Stomach (tissue), 9 donors: Measurements from ENCODE around the gene ULK4. TPM values are rescaled to one million over a fixed set of nuclear protein-coding genes. Genes with fewer than 3 reads are reported as not detected.

Experiments
- DNase-seq, 2 donors: peaks; one replicate each; pipeline versions ENCODE4 v3.0.0 to v3.0.0-alpha.2; 2013 to 2019
- H3K27ac ChIP-seq, 5 donors: fragments of 200-600 bp in 4 of 5; sonication (generic) in 4 of 5; one replicate each; pipeline ENCODE4 v1.5.1; 2013 to 2019; ENCODE audit warnings: mild to moderate bottlenecking in 1 of 5, moderate library complexity in 1 of 5
- H3K27me3 ChIP-seq, 3 donors: fragments of 200-600 bp; sonication (generic); one replicate each; pipeline ENCODE4 v1.5.1; 2017 to 2019; ENCODE audit warnings: mixed run types in 1 of 3
- H3K36me3 ChIP-seq, 4 donors: fragments of 200-600 bp; sonication (generic); 1 replicate in 3 of 4; 2 replicates in 1 of 4; pipeline ENCODE4 v1.5.1; 2016 to 2019
- H3K4me1 ChIP-seq, 4 donors: fragments of 200-600 bp; sonication (generic); one replicate each; pipeline ENCODE4 v1.5.1; 2016 to 2019
- H3K4me3 ChIP-seq, 4 donors: fragments of 200-600 bp; sonication (generic) in 3 of 4; one replicate each; pipeline ENCODE4 v1.5.1; 2016 to 2019; ENCODE audit warnings: mild to moderate bottlenecking in 1 of 4
- H3K9me3 ChIP-seq, 4 donors: fragments of 200-600 bp; sonication (generic); one replicate each; pipeline ENCODE4 v1.5.1; 2016 to 2019
- EP300 ChIP-seq: sonication (generic); formaldehyde crosslinking; IDR thresholded peaks from one replicate; pipeline ENCODE4 v1.6.1; 2017; ENCODE audit warnings: antibody characterized with exemption
- POLR2A ChIP-seq, 4 donors: fragments of 450-650 bp; IDR thresholded peaks; one replicate each; pipeline ENCODE4 v1.6.1; 2016; ENCODE audit warnings: antibody characterized with exemption in 4 of 4, control low read depth in 2 of 4, mild to moderate bottlenecking in 1 of 4, moderate library complexity in 1 of 4
- POLR2AphosphoS5 ChIP-seq, 3 donors: sonication (generic); formaldehyde crosslinking; IDR thresholded peaks; one replicate each; pipeline ENCODE4 v1.6.1; 2016; ENCODE audit warnings: antibody characterized with exemption in 3 of 3
- WGBS, 5 donors: extraction: QIAGEN DNeasy Blood & Tissue Kit in 3 of 5; methylation state at CpG; one replicate each; pipeline versions ENCODE4 v1.1.5 to v1.1.7; 2013 to 2018; 5-methylcytosine and 5-hydroxymethylcytosine counted together
- intact Hi-C: fragments of 100-400 bp; cut with DNase I; formaldehyde crosslinking; loops from one replicate; pipeline ENCODE4 v1.15.1; 2023; ENCODE audit warnings: low total_unique reads
- polyA plus RNA-seq, 3 donors: library from polyadenylated mRNA; stranded (reverse); fragments of 200-250 nt; gene quantifications; one replicate each; pipeline ENCODE4 v1.2.3, GENCODE V29; 2013
- total RNA-seq, 5 donors: library from RNA; depleted of rRNA; stranded (reverse); fragments of >200 nt; gene quantifications; one replicate each; pipeline versions ENCODE4 v1.1.0 to v1.2.3, GENCODE V29; 2014 to 2016
- TF ChIP-seq, protein P1 (sequence below), 7 experiments: fragments of 450-650 bp in 4 of 7; fragments of 200-600 bp in 3 of 7; sonication (generic) in 3 of 7; IDR thresholded peaks; one replicate each; pipeline ENCODE4 v1.5.1; 2016 to 2019; ENCODE audit warnings: antibody characterized with exemption in 7 of 7, control low read depth in 2 of 7, mild to moderate bottlenecking in 1 of 7
- donor health status: healthy with polysubstance abuse.
- donor health status: Bipolar disorder and iron deficiency.
- donor health status: healthy.

ULK4 gene
- total and polyA plus RNA-seq, 8 donors = 1.6 to 150 (median 7.4) TPM

DNA sequence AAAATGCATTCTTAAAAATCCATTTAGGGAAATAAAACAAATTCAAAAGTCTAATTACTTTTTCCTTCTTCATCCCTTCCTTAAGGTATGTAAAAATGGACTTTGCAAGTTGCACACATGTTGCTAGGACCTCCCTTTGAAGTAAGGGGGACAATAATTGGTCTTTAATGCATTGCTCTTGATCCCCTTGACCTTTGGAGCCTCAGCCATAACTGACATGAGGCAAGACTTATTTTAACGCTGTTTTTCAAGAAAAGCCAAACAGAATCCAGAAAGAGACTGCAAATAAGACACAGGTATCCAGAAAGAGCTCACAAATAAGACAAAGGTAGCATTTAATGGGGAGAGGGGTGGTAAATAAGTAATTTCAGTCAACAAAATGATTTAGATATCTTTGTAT lies 301.4 kb downstream of the ULK4 start:
- Histone ChIP-seq H3K27me3 (no peaks in the 10 kb centered on the region), H3K9me3 (peaks cover 0 to 11% (median 3%) of the 10 kb centered on the region in 4 donors), H3K36me3 (peaks cover 0 to 10% (median 0%) of the 10 kb centered on the region in 4 donors), H3K4me3 (no peak overlapping the region), H3K4me1 (no peaks in the 10 kb centered on the region), H3K27ac (no peak overlapping the region)
- intact Hi-C loops = no loop called here
- no peak for DNase-seq
- 59 to 74% (median 67%) methylated on average over 1 of the region's 1 CpG for WGBS, 5 donors
- TF ChIP-seq POLR2AphosphoS5 (IDR thresholded peaks at IDR 0.05) = no peak
- TF ChIP-seq, protein P1, sequence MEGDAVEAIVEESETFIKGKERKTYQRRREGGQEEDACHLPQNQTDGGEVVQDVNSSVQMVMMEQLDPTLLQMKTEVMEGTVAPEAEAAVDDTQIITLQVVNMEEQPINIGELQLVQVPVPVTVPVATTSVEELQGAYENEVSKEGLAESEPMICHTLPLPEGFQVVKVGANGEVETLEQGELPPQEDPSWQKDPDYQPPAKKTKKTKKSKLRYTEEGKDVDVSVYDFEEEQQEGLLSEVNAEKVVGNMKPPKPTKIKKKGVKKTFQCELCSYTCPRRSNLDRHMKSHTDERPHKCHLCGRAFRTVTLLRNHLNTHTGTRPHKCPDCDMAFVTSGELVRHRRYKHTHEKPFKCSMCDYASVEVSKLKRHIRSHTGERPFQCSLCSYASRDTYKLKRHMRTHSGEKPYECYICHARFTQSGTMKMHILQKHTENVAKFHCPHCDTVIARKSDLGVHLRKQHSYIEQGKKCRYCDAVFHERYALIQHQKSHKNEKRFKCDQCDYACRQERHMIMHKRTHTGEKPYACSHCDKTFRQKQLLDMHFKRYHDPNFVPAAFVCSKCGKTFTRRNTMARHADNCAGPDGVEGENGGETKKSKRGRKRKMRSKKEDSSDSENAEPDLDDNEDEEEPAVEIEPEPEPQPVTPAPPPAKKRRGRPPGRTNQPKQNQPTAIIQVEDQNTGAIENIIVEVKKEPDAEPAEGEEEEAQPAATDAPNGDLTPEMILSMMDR (IDR thresholded peaks at IDR 0.05) = no peak
- no peak for TF ChIP-seq POLR2A (IDR thresholded peaks at IDR 0.05)
- TF ChIP-seq EP300 = no peak

DNA sequence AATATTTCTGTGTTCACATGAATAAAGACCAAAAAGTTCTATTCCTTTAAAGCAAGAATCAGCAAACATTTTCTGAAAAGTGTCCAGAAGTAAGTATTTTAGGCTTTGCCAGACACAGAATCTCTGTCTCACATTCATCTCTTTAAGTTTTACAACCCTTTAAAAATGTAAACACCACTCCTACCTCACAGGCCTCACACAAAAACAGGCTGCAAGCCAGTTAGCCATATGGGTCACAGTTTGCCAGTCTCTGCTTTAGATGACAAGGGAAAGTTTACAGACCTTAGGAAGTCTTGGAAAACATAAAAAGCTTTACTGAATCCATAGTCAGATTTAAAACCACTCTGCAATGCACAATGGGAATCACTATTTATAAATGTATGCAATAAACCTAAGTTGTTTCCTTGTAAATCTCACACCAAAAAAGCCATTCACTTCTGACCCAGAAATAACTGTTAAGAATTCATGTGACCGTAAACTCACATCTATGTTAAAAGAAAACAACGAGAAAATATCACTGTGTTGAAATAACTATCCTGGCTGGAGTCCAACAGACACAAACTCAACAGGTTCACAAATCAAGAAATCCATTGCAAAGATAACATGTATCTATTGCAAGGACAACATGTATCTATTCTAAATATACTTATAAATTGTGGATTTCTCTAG lies 308.2 kb downstream of the ULK4 start:
- intact Hi-C loops = no loop called here
- Histone ChIP-seq H3K4me1 (no peaks in the 10 kb centered on the region), H3K27me3 (no peaks in the 10 kb centered on the region), H3K9me3 (no peaks in the 10 kb centered on the region), H3K4me3 (no peak overlapping the region), H3K27ac (no peak overlapping the region), H3K36me3 (no peaks in the 10 kb centered on the region)
- DNase-seq = no peak
- 40 to 63% (median 56%) methylated on average over 2 of the region's 2 CpGs for WGBS, 5 donors
- TF ChIP-seq, protein P1 (IDR thresholded peaks at IDR 0.05) = no peak
- TF ChIP-seq EP300 (no peak), POLR2A (IDR thresholded peaks at IDR 0.05) (no peak), POLR2AphosphoS5 (IDR thresholded peaks at IDR 0.05) (no peak)

DNA sequence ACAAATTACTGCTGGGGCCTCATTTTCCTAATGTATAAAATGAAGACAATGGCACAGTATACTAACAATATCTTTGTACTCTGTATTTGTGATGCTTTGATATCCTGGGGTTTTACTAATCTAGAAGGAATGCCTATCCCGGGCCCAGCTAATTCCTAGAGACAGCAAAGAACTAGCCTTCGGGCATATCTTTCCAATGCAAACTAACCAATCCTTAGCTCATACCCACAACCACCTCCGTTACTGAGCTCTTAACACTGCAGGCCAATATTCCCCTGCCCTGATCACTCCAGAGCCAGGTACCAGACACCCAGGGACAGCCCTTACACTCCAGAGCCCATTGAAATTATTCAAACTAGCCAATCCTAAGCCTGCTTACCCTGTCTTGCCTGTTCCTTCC lies 309.0 kb downstream of the ULK4 start:
- intact Hi-C loops = no loop called here
- WGBS, 5 donors = 81 to 97% (median 93%) methylated on average over 3 of the region's 3 CpGs

DNA sequence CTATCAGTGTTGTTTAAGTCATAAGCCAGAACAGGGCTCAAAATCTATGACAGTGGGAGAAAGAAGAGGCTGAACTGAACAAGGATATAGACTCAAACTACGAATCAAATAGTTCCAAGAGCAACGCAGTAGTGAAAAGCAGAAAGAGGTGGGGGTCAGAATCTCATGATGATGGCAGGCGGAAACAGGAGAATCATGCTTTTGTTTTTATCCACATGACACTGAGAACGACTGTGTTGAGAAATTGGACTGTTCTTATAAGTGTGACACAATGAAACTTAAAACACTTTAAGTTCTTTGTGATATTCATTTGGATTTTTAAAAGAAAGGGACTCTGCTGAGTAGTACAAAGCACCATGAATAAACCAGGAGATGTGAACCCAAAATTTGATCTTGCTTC lies 309.4 kb downstream of the ULK4 start:
- H3K9me3 ChIP-seq = no peaks in the 10 kb centered on the region
- H3K4me3 ChIP-seq = no peak overlapping the region
- no peaks in the 10 kb centered on the region for H3K36me3 ChIP-seq
- intact Hi-C loops = no loop called here
- H3K27me3 ChIP-seq = no peaks in the 10 kb centered on the region
- DNase-seq = no peak
- H3K4me1 ChIP-seq = no peaks in the 10 kb centered on the region
- 65 to 92% (median 88%) methylated on average over 4 of the region's 4 CpGs for WGBS, 5 donors
- TF ChIP-seq POLR2A (IDR thresholded peaks at IDR 0.05) (no peak), EP300 (no peak), POLR2AphosphoS5 (IDR thresholded peaks at IDR 0.05) (no peak)
- TF ChIP-seq, protein P1 (IDR thresholded peaks at IDR 0.05) = no peak
- no peak overlapping the region for H3K27ac ChIP-seq

More for the DNA sequence above, 309.0 kb downstream of the ULK4 start:
- no peak for TF ChIP-seq POLR2AphosphoS5 (IDR thresholded peaks at IDR 0.05)
- TF ChIP-seq, protein P1 (IDR thresholded peaks at IDR 0.05) = no peak
- no peak for TF ChIP-seq EP300
- no peak for TF ChIP-seq POLR2A (IDR thresholded peaks at IDR 0.05)
- H3K4me1 ChIP-seq = no peaks in the 10 kb centered on the region
- H3K36me3 ChIP-seq = no peaks in the 10 kb centered on the region
- DNase-seq = no peak
- H3K27me3 ChIP-seq = no peaks in the 10 kb centered on the region
- H3K9me3 ChIP-seq = no peaks in the 10 kb centered on the region
- no peak overlapping the region for H3K4me3 ChIP-seq
- no peak overlapping the region for H3K27ac ChIP-seq
